Keratinocyte (primary cell): ENCODE data around the gene PCDHA4. TPM values are rescaled to one million over a fixed set of nuclear protein-coding genes. Genes with fewer than 3 reads are reported as not detected.
"Not testable (repeated sequence)": the region's sequence is repeated elsewhere in the genome, so short reads cannot be mapped to it uniquely, and the experiment has no call there.

ENCODE experiments used
- DNase-seq: peaks from one replicate; pipeline ENCODE4 v3.0.0-alpha.2; 2011; ENCODE audit warnings: low read depth, missing footprints, low spot score
- FAIRE-seq: peaks from 2 replicates; lab custom pipeline; 2011; peaks lifted over from hg19 to GRCh38; lab: Jason Lieb, UNC
- H2AFZ ChIP-seq: 2 replicates; pipeline ENCODE4 v1.6.0; 2012; ENCODE audit warnings: low read length, control low read depth, inconsistent platforms; ENCODE audit not compliant: control insufficient read depth
- H3K27ac ChIP-seq: 2 replicates; pipeline ENCODE4 v1.5.1; 2011; ENCODE audit warnings: low read length; ENCODE audit not compliant: control insufficient read depth, insufficient read depth
- H3K27me3 ChIP-seq: 3 replicates; pipeline ENCODE4 v1.6.0; 2011; ENCODE audit warnings: low read length; ENCODE audit not compliant: control insufficient read depth, insufficient read depth; ENCODE audit errors: extremely low read depth
- H3K36me3 ChIP-seq, 2 experiments: 2 replicates in 1 of 2; 3 replicates in 1 of 2; pipeline ENCODE4 v1.5.1; 2011; ENCODE audit warnings: low read length in 2 of 2, mild to moderate bottlenecking in 1 of 2; ENCODE audit not compliant: control insufficient read depth in 2 of 2, insufficient read depth in 2 of 2; ENCODE audit errors: extremely low read depth in 1 of 2
- H3K4me1 ChIP-seq: 3 replicates; pipeline ENCODE4 v1.5.1; 2011; ENCODE audit warnings: low read length; ENCODE audit not compliant: control insufficient read depth, insufficient read depth; ENCODE audit errors: extremely low read depth
- H3K4me2 ChIP-seq: 3 replicates; pipeline ENCODE4 v1.6.0; 2011; ENCODE audit warnings: low read depth, low read length; ENCODE audit not compliant: control insufficient read depth, insufficient read depth; ENCODE audit errors: extremely low read depth
- H3K4me3 ChIP-seq, 3 experiments: fragments of 200-600 bp in 1 of 3; sonication (generic) in 1 of 3; 2 replicates in 2 of 3; 3 replicates in 1 of 3; pipeline ENCODE4 v1.5.1; 2011 to 2016; ENCODE audit warnings: low read length in 3 of 3, mild to moderate bottlenecking in 3 of 3, control low read depth in 2 of 3, inconsistent platforms in 1 of 3, low read depth in 1 of 3, mixed read lengths in 1 of 3, mixed run types in 1 of 3, moderate library complexity in 1 of 3; ENCODE audit not compliant: control insufficient read depth in 2 of 3, insufficient read depth in 2 of 3; ENCODE audit errors: extremely low read depth in 1 of 3
- H3K79me2 ChIP-seq: 2 replicates; pipeline ENCODE4 v1.6.0; 2012; ENCODE audit warnings: low read length; ENCODE audit not compliant: control insufficient read depth, insufficient read depth
- H3K9ac ChIP-seq: 3 replicates; pipeline ENCODE4 v1.6.0; 2011; ENCODE audit warnings: low read length; ENCODE audit not compliant: control insufficient read depth, insufficient read depth; ENCODE audit errors: extremely low read depth
- H3K9me1 ChIP-seq: 3 replicates; pipeline ENCODE4 v1.6.0; 2011; ENCODE audit warnings: low read length; ENCODE audit not compliant: control insufficient read depth, insufficient read depth; ENCODE audit errors: extremely low read depth
- H3K9me3 ChIP-seq: 2 replicates; pipeline ENCODE4 v1.5.1; 2012; ENCODE audit warnings: low read depth, low read length; ENCODE audit not compliant: control insufficient read depth
- H4K20me1 ChIP-seq: 3 replicates; pipeline ENCODE4 v1.6.0; 2011; ENCODE audit warnings: low read length; ENCODE audit not compliant: control insufficient read depth, insufficient read depth; ENCODE audit errors: extremely low read depth
- EZH2 ChIP-seq: IDR thresholded peaks from one replicate; pipeline ENCODE4 v1.6.1; 2012; ENCODE audit warnings: inconsistent platforms, mild to moderate bottlenecking, low read length, moderate library complexity
- dilution Hi-C: fragments of 300-500 bp; cut with MboI; formaldehyde crosslinking; loops from one replicate; pipeline ENCODE4 v1.7.0; 2020; ENCODE audit warnings: low sequenced_read_pairs; ENCODE audit not compliant: extremely low pct_ligation_motif_present
- polyA plus RNA-seq, 5 experiments: library from polyadenylated mRNA; depleted of rRNA in 3 of 5; stranded (reverse) in 3 of 5; stranded (forward) in 1 of 5; unstranded in 1 of 5; fragments of >200 nt; gene quantifications; 1 replicate in 1 of 5; 2 replicates in 3 of 5; 3 replicates in 1 of 5; pipeline versions ENCODE4 v1.2.1 to v1.2.3, GENCODE V29; 2011 to 2012; ENCODE audit warnings: missing spikeins in 2 of 5, low read depth in 1 of 5, low replicate concordance in 1 of 5
- TF ChIP-seq, protein P1 (sequence below), 3 experiments: IDR thresholded peaks in 1 of 3; conservative IDR thresholded peaks in 1 of 3; optimal IDR thresholded peaks in 1 of 3; 2 replicates in 2 of 3; 3 replicates in 1 of 3; pipeline versions ENCODE3 to v1.5.1; 2011; ENCODE audit warnings: low read length in 3 of 3, mild to moderate bottlenecking in 3 of 3, moderate library complexity in 2 of 3, control low read depth in 1 of 3, inconsistent platforms in 1 of 3; ENCODE audit not compliant: insufficient read depth in 2 of 3; ENCODE audit errors: extremely low read depth in 1 of 3

PCDHA4 gene
- polyA plus RNA-seq, 1 donor (not counting 4 experiments of a cell fraction or from before 2014, with no cell fraction given) = 0.01 TPM

- Histone ChIP-seq H3K4me2 (no peak overlapping the region), H3K4me3 (no peak overlapping the region), H3K9me1 (no peaks in the 10 kb centered on the region), H3K36me3 (no peaks in the 10 kb centered on the region), H3K9me3 (peaks cover 8% of the 10 kb centered on the region), H4K20me1 (no peaks in the 10 kb centered on the region), H3K79me2 (no peaks in the 10 kb centered on the region), H3K27ac (no peak overlapping the region), H3K4me1 (no peaks in the 10 kb centered on the region), H3K9ac (no peak overlapping the region), H3K27me3 (no peaks in the 10 kb centered on the region), H2AFZ (no peak overlapping the region)
- dilution Hi-C loops = no loop called here
- TF ChIP-seq EZH2 = no peak
- TF ChIP-seq, protein P1, sequence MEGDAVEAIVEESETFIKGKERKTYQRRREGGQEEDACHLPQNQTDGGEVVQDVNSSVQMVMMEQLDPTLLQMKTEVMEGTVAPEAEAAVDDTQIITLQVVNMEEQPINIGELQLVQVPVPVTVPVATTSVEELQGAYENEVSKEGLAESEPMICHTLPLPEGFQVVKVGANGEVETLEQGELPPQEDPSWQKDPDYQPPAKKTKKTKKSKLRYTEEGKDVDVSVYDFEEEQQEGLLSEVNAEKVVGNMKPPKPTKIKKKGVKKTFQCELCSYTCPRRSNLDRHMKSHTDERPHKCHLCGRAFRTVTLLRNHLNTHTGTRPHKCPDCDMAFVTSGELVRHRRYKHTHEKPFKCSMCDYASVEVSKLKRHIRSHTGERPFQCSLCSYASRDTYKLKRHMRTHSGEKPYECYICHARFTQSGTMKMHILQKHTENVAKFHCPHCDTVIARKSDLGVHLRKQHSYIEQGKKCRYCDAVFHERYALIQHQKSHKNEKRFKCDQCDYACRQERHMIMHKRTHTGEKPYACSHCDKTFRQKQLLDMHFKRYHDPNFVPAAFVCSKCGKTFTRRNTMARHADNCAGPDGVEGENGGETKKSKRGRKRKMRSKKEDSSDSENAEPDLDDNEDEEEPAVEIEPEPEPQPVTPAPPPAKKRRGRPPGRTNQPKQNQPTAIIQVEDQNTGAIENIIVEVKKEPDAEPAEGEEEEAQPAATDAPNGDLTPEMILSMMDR (optimal IDR thresholded peaks at IDR 0.05 in 1 of 3, IDR thresholded peaks at IDR 0.05 in 1 of 3, conservative IDR thresholded peaks at IDR 0.05 in 1 of 3; ENCODE audit: extremely low read depth in 1 of 3, insufficient read depth in 2 of 3, low read length in 3 of 3) = no peak
- FAIRE-seq (no peak), DNase-seq (no peak)
These were observed 4.0 kb upstream of the PCDHA4 start for GRCh38 chr5:140802781-140803271.

DNA sequence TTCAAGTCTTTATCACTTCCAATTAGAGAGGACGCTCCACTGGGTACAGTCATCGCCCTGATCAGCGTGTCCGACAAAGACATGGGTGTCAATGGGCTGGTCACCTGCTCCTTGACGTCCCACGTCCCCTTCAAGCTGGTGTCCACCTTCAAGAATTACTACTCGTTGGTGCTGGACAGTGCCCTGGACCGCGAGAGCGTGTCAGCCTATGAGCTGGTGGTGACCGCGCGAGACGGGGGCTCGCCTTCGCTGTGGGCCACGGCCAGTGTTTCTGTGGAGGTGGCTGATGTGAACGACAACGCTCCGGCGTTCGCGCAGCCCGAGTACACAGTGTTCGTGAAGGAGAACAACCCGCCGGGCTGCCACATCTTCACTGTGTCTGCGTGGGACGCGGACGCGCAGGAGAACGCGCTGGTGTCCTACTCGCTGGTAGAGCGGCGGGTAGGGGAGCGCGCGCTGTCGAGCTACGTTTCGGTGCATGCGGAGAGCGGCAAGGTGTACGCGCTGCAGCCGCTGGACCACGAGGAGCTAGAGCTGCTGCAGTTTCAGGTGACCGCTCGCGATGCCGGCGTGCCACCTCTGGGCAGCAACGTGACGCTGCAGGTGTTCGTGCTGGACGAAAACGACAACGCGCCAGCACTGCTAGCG lies 1.5 kb downstream of the PCDHA4 start:
- dilution Hi-C loops, H4K20me1 ChIP-seq, H2AFZ ChIP-seq: not testable (repeated sequence)

GRCh38 chr5:140808889-140809291 lies 2.0 kb downstream of the PCDHA4 start:
- H3K27ac ChIP-seq = no peak overlapping the region
- no peak overlapping the region for H3K4me3 ChIP-seq
- no peaks in the 10 kb centered on the region for H3K79me2 ChIP-seq
- H4K20me1 ChIP-seq = no peaks in the 10 kb centered on the region
- H3K9ac ChIP-seq = no peak overlapping the region
- no peaks in the 10 kb centered on the region for H3K9me1 ChIP-seq
- no peaks in the 10 kb centered on the region for H3K27me3 ChIP-seq
- TF ChIP-seq EZH2 = no peak
- TF ChIP-seq, protein P1 (optimal IDR thresholded peaks at IDR 0.05 in 1 of 3, IDR thresholded peaks at IDR 0.05 in 1 of 3, conservative IDR thresholded peaks at IDR 0.05 in 1 of 3; ENCODE audit: extremely low read depth in 1 of 3, insufficient read depth in 2 of 3, low read length in 3 of 3) = no peak
- H2AFZ ChIP-seq = no peak overlapping the region
- H3K4me2 ChIP-seq = no peak overlapping the region
- no peaks in the 10 kb centered on the region for H3K4me1 ChIP-seq
- FAIRE-seq (no peak), DNase-seq (no peak)
- no peaks in the 10 kb centered on the region for H3K36me3 ChIP-seq
- peaks cover 2% of the 10 kb centered on the region for H3K9me3 ChIP-seq
- dilution Hi-C loops = no loop called here

More for the DNA sequence above, 1.5 kb downstream of the PCDHA4 start:
- not testable (repeated sequence) for H3K27me3 ChIP-seq, H3K4me2 ChIP-seq, FAIRE-seq, H3K9me3 ChIP-seq, H3K27ac ChIP-seq, H3K36me3 ChIP-seq, H3K79me2 ChIP-seq, H3K4me1 ChIP-seq, H3K9me1 ChIP-seq, DNase-seq, H3K9ac ChIP-seq, H3K4me3 ChIP-seq
